ENCODE data around the gene RHOT2. TPM values are rescaled to one million over a fixed set of nuclear protein-coding genes. Genes with fewer than 3 reads are reported as not detected.

RHOT2 gene
- total and polyA plus RNA-seq, 9 of the 15 experiments (the other 6 are each of a cell fraction or from before 2014, with no cell fraction given): 5.0 to 373 (median 112) TPM

DNA sequence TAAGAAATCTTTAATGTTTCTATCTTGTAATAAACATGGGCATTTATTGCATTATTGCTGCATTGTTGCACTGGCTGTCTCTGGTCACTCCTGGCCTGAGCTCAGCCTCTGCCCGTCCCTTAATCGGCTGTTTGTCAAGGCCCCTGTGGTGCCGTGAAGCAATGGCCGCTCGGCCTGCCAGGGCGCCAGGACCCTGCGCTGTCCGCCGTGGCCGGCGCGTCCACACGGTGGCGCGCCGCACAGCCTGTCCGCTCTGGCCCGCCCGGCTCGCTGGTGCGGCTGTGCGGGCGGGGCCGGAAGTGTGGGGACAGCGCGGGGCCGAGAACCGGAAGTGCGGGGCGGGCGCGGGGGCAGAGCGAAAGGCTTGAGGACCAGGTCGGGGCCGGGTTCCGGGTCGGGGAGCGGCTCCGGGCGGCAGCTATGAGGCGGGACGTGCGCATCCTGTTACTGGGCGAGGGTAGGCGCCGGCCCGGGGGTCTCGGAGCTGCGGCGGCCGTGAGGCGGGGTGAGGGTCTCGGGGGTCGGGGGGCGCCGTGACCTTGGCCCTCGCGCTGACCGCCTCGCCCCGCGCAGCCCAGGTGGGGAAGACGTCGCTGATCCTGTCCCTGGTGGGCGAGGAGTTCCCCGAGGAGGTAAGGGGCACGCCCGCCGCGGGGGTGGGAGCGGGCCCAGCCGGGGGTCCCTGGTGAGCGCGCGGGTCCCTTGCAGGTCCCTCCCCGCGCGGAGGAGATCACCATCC is at the start of gene RHOT2 (continued):
- TF ChIP-seq, protein P1, sequence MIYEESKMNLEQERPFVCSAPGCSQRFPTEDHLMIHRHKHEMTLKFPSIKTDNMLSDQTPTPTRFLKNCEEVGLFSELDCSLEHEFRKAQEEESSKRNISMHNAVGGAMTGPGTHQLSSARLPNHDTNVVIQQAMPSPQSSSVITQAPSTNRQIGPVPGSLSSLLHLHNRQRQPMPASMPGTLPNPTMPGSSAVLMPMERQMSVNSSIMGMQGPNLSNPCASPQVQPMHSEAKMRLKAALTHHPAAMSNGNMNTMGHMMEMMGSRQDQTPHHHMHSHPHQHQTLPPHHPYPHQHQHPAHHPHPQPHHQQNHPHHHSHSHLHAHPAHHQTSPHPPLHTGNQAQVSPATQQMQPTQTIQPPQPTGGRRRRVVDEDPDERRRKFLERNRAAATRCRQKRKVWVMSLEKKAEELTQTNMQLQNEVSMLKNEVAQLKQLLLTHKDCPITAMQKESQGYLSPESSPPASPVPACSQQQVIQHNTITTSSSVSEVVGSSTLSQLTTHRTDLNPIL (CRISPR knock-in tag; IDR thresholded peaks at IDR 0.05): no peak
- TF ChIP-seq RBM22 (IDR thresholded peaks at IDR 0.05; ENCODE audit: low read depth, low read length, poor library complexity, severe bottlenecking) (no peak), MYC (IDR thresholded peaks at IDR 0.05; ENCODE audit: low read depth, low read length) (peak; percentile 88), MYC (CRISPR knock-in tag; IDR thresholded peaks at IDR 0.05; ENCODE audit: borderline replicate concordance, low read depth) (no peak), KDM2B (CRISPR knock-in tag; IDR thresholded peaks at IDR 0.05) (no peak), SAFB (IDR thresholded peaks at IDR 0.05; ENCODE audit: borderline replicate concordance, low read depth, low read length) (no peak), ZFP30 (CRISPR knock-in tag; IDR thresholded peaks at IDR 0.05; ENCODE audit: borderline replicate concordance) (no peak), TCF3 (CRISPR knock-in tag; IDR thresholded peaks at IDR 0.05) (peak; percentile 59; the same call in 1 of the 2 replicates), NFXL1 (CRISPR knock-in tag; IDR thresholded peaks at IDR 0.05) (no peak), ZNF717 (CRISPR knock-in tag; IDR thresholded peaks at IDR 0.05) (no peak), MTA1 (IDR thresholded peaks at IDR 0.05; ENCODE audit: borderline replicate concordance) (no peak), SIRT6 (IDR thresholded peaks at IDR 0.05; ENCODE audit: low read depth, low read length) (no peak), ZNF586 (CRISPR knock-in tag; conservative IDR thresholded peaks at IDR 0.05) (no peak), SMARCE1 (IDR thresholded peaks at IDR 0.05) (no peak)
- TF ChIP-seq, protein P2, sequence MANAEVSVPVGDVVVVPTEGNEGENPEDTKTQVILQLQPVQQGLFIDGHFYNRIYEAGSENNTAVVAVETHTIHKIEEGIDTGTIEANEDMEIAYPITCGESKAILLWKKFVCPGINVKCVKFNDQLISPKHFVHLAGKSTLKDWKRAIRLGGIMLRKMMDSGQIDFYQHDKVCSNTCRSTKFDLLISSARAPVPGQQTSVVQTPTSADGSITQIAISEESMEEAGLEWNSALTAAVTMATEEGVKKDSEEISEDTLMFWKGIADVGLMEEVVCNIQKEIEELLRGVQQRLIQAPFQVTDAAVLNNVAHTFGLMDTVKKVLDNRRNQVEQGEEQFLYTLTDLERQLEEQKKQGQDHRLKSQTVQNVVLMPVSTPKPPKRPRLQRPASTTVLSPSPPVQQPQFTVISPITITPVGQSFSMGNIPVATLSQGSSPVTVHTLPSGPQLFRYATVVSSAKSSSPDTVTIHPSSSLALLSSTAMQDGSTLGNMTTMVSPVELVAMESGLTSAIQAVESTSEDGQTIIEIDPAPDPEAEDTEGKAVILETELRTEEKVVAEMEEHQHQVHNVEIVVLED (CRISPR knock-in tag; IDR thresholded peaks at IDR 0.05): peak; percentile 78
- TF ChIP-seq, protein P3, sequence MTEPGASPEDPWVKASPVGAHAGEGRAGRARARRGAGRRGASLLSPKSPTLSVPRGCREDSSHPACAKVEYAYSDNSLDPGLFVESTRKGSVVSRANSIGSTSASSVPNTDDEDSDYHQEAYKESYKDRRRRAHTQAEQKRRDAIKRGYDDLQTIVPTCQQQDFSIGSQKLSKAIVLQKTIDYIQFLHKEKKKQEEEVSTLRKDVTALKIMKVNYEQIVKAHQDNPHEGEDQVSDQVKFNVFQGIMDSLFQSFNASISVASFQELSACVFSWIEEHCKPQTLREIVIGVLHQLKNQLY (CRISPR knock-in tag; conservative IDR thresholded peaks at IDR 0.05): no peak
- TF ChIP-seq, protein P4, sequence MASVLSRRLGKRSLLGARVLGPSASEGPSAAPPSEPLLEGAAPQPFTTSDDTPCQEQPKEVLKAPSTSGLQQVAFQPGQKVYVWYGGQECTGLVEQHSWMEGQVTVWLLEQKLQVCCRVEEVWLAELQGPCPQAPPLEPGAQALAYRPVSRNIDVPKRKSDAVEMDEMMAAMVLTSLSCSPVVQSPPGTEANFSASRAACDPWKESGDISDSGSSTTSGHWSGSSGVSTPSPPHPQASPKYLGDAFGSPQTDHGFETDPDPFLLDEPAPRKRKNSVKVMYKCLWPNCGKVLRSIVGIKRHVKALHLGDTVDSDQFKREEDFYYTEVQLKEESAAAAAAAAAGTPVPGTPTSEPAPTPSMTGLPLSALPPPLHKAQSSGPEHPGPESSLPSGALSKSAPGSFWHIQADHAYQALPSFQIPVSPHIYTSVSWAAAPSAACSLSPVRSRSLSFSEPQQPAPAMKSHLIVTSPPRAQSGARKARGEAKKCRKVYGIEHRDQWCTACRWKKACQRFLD (CRISPR knock-in tag; IDR thresholded peaks at IDR 0.05): no peak
- TF ChIP-seq, protein P5, sequence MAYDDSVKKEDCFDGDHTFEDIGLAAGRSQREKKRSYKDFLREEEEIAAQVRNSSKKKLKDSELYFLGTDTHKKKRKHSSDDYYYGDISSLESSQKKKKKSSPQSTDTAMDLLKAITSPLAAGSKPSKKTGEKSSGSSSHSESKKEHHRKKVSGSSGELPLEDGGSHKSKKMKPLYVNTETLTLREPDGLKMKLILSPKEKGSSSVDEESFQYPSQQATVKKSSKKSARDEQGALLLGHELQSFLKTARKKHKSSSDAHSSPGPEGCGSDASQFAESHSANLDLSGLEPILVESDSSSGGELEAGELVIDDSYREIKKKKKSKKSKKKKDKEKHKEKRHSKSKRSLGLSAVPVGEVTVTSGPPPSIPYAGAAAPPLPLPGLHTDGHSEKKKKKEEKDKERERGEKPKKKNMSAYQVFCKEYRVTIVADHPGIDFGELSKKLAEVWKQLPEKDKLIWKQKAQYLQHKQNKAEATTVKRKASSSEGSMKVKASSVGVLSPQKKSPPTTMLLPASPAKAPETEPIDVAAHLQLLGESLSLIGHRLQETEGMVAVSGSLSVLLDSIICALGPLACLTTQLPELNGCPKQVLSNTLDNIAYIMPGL (CRISPR knock-in tag; IDR thresholded peaks at IDR 0.05): peak; percentile 82; the same call in 1 of the 2 replicates
- TF ChIP-seq, protein P6, sequence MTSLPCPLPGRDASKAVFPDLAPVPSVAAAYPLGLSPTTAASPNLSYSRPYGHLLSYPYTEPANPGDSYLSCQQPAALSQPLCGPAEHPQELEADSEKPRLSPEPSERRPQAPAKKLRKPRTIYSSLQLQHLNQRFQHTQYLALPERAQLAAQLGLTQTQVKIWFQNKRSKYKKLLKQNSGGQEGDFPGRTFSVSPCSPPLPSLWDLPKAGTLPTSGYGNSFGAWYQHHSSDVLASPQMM (CRISPR knock-in tag; IDR thresholded peaks at IDR 0.05): no peak
- TF ChIP-seq, protein P7, sequence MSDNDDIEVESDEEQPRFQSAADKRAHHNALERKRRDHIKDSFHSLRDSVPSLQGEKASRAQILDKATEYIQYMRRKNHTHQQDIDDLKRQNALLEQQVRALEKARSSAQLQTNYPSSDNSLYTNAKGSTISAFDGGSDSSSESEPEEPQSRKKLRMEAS (CRISPR knock-in tag; IDR thresholded peaks at IDR 0.05): peak; percentile 29; the same call in 1 of the 2 replicates

Measured in K562 (cell line).